Astrocyte (in vitro differentiated cells and primary cell): ENCODE data around the gene B9D1. TPM values are rescaled to one million over a fixed set of nuclear protein-coding genes. Genes with fewer than 3 reads are reported as not detected.

Experiments used
- DNase-seq: peaks from one replicate; pipeline ENCODE4 v3.0.0-alpha.2; 2010; ENCODE audit warnings: low read depth
- FAIRE-seq: peaks from 2 replicates; lab custom pipeline; 2011; peaks lifted over from hg19 to GRCh38; lab: Jason Lieb, UNC
- H2AFZ ChIP-seq: 2 replicates; pipeline ENCODE4 v1.6.0; 2012; ENCODE audit warnings: low read depth, low read length, inconsistent platforms
- H3K27ac ChIP-seq: 2 replicates; pipeline ENCODE4 v1.5.1; 2011; ENCODE audit warnings: low read depth, low read length, inconsistent platforms
- H3K27me3 ChIP-seq: 2 replicates; pipeline ENCODE4 v1.6.0; 2011; ENCODE audit warnings: low read length, inconsistent platforms; ENCODE audit not compliant: insufficient read depth
- H3K36me3 ChIP-seq: 2 replicates; pipeline ENCODE4 v1.5.1; 2011; ENCODE audit warnings: low read length, inconsistent platforms; ENCODE audit not compliant: insufficient read depth
- H3K4me1 ChIP-seq: 2 replicates; pipeline ENCODE4 v1.5.1; 2011; ENCODE audit warnings: low read length, inconsistent platforms; ENCODE audit not compliant: insufficient read depth
- H3K4me2 ChIP-seq: 2 replicates; pipeline ENCODE4 v1.6.0; 2012; ENCODE audit warnings: low read length, inconsistent platforms
- H3K4me3 ChIP-seq: 2 replicates; pipeline ENCODE4 v1.5.1; 2011; ENCODE audit warnings: low read depth, mild to moderate bottlenecking, low read length, inconsistent platforms; ENCODE audit not compliant: insufficient read depth
- H3K79me2 ChIP-seq: 2 replicates; pipeline ENCODE4 v1.6.0; 2012; ENCODE audit warnings: mild to moderate bottlenecking, low read length, inconsistent platforms; ENCODE audit not compliant: insufficient read depth
- H3K9ac ChIP-seq: 2 replicates; pipeline ENCODE4 v1.6.0; 2012; ENCODE audit warnings: mild to moderate bottlenecking, low read length, inconsistent platforms
- H3K9me3 ChIP-seq: 2 replicates; pipeline ENCODE4 v1.5.1; 2012; ENCODE audit warnings: low read depth, mild to moderate bottlenecking, low read length, inconsistent platforms; ENCODE audit not compliant: insufficient read depth
- H4K20me1 ChIP-seq: 2 replicates; pipeline ENCODE4 v1.6.0; 2012; ENCODE audit warnings: low read length, inconsistent platforms; ENCODE audit not compliant: insufficient read depth
- H3K27ac Mint-ChIP-seq: one replicate; pipeline ENCODE4 v1.8.0; 2021; ENCODE audit warnings: mild to moderate bottlenecking, mixed read lengths; ENCODE audit not compliant: unreplicated experiment
- H3K27me3 Mint-ChIP-seq: one replicate; pipeline ENCODE4 v1.8.0; 2021; ENCODE audit warnings: low read depth, mixed read lengths; ENCODE audit not compliant: unreplicated experiment
- H3K36me3 Mint-ChIP-seq: one replicate; pipeline ENCODE4 v1.8.0; 2021; ENCODE audit warnings: low read depth, mixed read lengths; ENCODE audit not compliant: unreplicated experiment
- H3K4me1 Mint-ChIP-seq: one replicate; pipeline ENCODE4 v1.8.0; 2021; ENCODE audit warnings: low read depth, mixed read lengths; ENCODE audit not compliant: unreplicated experiment
- H3K4me3 Mint-ChIP-seq: one replicate; pipeline ENCODE4 v1.8.0; 2021; ENCODE audit warnings: mild to moderate bottlenecking, moderate library complexity, mixed read lengths; ENCODE audit not compliant: unreplicated experiment
- H3K9me3 Mint-ChIP-seq: one replicate; pipeline ENCODE4 v1.8.0; 2021; ENCODE audit warnings: mild to moderate bottlenecking, mixed read lengths; ENCODE audit not compliant: unreplicated experiment
- CTCF ChIP-seq: IDR thresholded peaks from 2 replicates; pipeline ENCODE4 v1.5.1; 2011; ENCODE audit warnings: low read depth, mild to moderate bottlenecking, inconsistent platforms, low read length, moderate library complexity; ENCODE audit not compliant: insufficient read depth
- EZH2 ChIP-seq: IDR thresholded peaks from 2 replicates; pipeline ENCODE4 v1.6.1; 2012; ENCODE audit warnings: mild to moderate bottlenecking, low read length, inconsistent platforms; ENCODE audit not compliant: insufficient read depth
- total RNA-seq: library from RNA; stranded (reverse); gene quantifications from 2 replicates; pipeline ENCODE4 v1.2.1, GENCODE V29; 2021

Gene B9D1
- total RNA-seq, 1 donor from 2014 or later, result 10.2 TPM

GRCh38 chr17:19398301-19399181 is 36.0 kb upstream of the B9D1 start:
- Mint-ChIP-seq H3K4me1 (peaks cover 3% of the 10 kb centered on the region), H3K36me3 (no peaks in the 10 kb centered on the region), H3K27me3 (peaks cover 12% of the 10 kb centered on the region), H3K4me3 (no peak overlapping the region), H3K9me3 (no peaks in the 10 kb centered on the region), H3K27ac (no peak overlapping the region)
- H3K79me2 ChIP-seq, result no peaks in the 10 kb centered on the region
- TF ChIP-seq EZH2, result no peak
- no peak for TF ChIP-seq CTCF
- H3K27me3 ChIP-seq, result no peaks in the 10 kb centered on the region
- no peaks in the 10 kb centered on the region for H3K36me3 ChIP-seq
- H2AFZ ChIP-seq, result no peak overlapping the region
- H3K4me3 ChIP-seq, result no peak overlapping the region
- H3K9me3 ChIP-seq, result no peaks in the 10 kb centered on the region
- DNase-seq, result no peak
- H3K9ac ChIP-seq, result no peak overlapping the region
- peaks cover 3% of the 10 kb centered on the region for H3K4me1 ChIP-seq
- H3K4me2 ChIP-seq, result no peak overlapping the region
- no peak overlapping the region for H3K27ac ChIP-seq
- no peaks in the 10 kb centered on the region for H4K20me1 ChIP-seq
- FAIRE-seq, result no peak

GRCh38 chr17:19397556-19398041 is 35.1 kb upstream of the B9D1 start:
- Histone ChIP-seq H3K4me2 (no peak overlapping the region), H3K4me1 (peaks cover 3% of the 10 kb centered on the region), H2AFZ (no peak overlapping the region), H3K27ac (no peak overlapping the region), H3K79me2 (no peaks in the 10 kb centered on the region), H3K27me3 (no peaks in the 10 kb centered on the region), H3K36me3 (no peaks in the 10 kb centered on the region), H4K20me1 (no peaks in the 10 kb centered on the region), H3K9me3 (no peaks in the 10 kb centered on the region), H3K4me3 (no peak overlapping the region), H3K9ac (no peak overlapping the region)
- Mint-ChIP-seq H3K4me1 (peaks cover 3% of the 10 kb centered on the region), H3K27ac (no peak overlapping the region), H3K36me3 (no peaks in the 10 kb centered on the region), H3K9me3 (no peaks in the 10 kb centered on the region), H3K4me3 (no peak overlapping the region), H3K27me3 (peaks cover 12% of the 10 kb centered on the region)
- DNase-seq (no peak), FAIRE-seq (no peak)
- TF ChIP-seq EZH2 (no peak), CTCF (no peak)

DNA sequence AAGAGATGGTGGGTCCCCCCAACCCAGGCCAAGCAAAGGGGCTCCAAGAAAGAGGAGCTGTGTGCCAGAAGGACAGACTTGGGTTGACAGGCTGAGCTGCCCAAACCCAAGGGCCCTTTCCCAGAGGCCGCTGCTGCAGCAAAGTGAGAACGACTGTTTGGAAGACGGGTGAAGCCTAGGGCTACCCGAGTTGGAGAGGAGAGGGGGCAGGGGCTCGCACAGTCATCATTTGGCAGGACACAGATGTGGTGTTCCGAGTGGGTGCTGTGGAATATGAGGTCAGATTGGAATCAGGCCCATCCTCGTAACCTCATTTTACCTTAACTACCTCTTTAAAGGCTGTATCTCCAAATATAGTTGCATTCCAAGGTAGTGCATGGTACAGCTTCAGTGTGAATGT is 29.8 kb upstream of the B9D1 start:
- Histone ChIP-seq H4K20me1 (no peaks in the 10 kb centered on the region), H2AFZ (no peak overlapping the region), H3K27me3 (peaks cover 2% of the 10 kb centered on the region), H3K4me1 (peaks cover 8% of the 10 kb centered on the region), H3K4me3 (no peak overlapping the region), H3K4me2 (no peak overlapping the region), H3K36me3 (no peaks in the 10 kb centered on the region), H3K9me3 (no peaks in the 10 kb centered on the region), H3K9ac (no peak overlapping the region), H3K27ac (no peak overlapping the region), H3K79me2 (no peaks in the 10 kb centered on the region)
- no peaks in the 10 kb centered on the region for H3K36me3 Mint-ChIP-seq
- H3K4me3 Mint-ChIP-seq, result no peak overlapping the region
- H3K27me3 Mint-ChIP-seq, result peaks cover 8% of the 10 kb centered on the region
- no peaks in the 10 kb centered on the region for H3K9me3 Mint-ChIP-seq
- H3K4me1 Mint-ChIP-seq, result peaks cover 9% of the 10 kb centered on the region
- no peak for DNase-seq
- H3K27ac Mint-ChIP-seq, result no peak overlapping the region
- TF ChIP-seq CTCF (no peak), EZH2 (no peak)
- FAIRE-seq, result no peak
